ENCODE data around the gene IL1RAPL1. TPM values are rescaled to one million over a fixed set of nuclear protein-coding genes. Genes with fewer than 3 reads are reported as not detected.

IL1RAPL1 gene
- polyA plus RNA-seq, 2 of the 4 experiments (the other 2 are of a cell fraction) = not detected

DNA sequence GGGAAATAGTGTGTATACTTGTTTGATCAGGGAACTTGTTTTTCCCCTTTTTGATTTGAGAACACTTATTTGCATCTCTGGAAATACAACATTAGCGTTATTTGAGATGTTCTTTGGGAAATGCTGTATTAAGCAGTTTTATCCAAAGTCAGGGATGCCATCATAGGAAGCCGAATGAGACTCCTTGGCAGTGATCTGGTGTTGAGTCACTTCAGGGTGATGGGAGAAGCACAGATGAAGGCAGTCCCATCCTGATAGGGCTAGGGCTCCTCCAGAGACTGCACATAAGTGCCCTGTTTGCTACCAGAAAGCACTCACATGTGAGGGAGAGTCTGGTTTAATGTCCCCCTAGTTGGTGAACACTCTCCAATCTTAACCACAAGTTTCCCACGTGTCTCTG is 62.3 kb downstream of the IL1RAPL1 start:
- WGBS (ENCODE audit: missing lambda C conversion rate) = 13% methylated on average over 2 of the region's 3 CpGs
- CTCF ChIA-PET = no interaction called here
- POLR2A ChIA-PET = no interaction called here
- TF ChIP-seq PBX3 (IDR thresholded peaks at IDR 0.05) = no peak
- no peak for TF ChIP-seq JUN (IDR thresholded peaks at IDR 0.05)
- TF ChIP-seq EHMT2 (IDR thresholded peaks at IDR 0.05; ENCODE audit: low read depth) = no peak
- TF ChIP-seq, protein P1, sequence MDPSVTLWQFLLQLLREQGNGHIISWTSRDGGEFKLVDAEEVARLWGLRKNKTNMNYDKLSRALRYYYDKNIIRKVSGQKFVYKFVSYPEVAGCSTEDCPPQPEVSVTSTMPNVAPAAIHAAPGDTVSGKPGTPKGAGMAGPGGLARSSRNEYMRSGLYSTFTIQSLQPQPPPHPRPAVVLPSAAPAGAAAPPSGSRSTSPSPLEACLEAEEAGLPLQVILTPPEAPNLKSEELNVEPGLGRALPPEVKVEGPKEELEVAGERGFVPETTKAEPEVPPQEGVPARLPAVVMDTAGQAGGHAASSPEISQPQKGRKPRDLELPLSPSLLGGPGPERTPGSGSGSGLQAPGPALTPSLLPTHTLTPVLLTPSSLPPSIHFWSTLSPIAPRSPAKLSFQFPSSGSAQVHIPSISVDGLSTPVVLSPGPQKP (IDR thresholded peaks at IDR 0.05; ENCODE audit: low read depth, low read length) = no peak
- TF ChIP-seq, protein P2, sequence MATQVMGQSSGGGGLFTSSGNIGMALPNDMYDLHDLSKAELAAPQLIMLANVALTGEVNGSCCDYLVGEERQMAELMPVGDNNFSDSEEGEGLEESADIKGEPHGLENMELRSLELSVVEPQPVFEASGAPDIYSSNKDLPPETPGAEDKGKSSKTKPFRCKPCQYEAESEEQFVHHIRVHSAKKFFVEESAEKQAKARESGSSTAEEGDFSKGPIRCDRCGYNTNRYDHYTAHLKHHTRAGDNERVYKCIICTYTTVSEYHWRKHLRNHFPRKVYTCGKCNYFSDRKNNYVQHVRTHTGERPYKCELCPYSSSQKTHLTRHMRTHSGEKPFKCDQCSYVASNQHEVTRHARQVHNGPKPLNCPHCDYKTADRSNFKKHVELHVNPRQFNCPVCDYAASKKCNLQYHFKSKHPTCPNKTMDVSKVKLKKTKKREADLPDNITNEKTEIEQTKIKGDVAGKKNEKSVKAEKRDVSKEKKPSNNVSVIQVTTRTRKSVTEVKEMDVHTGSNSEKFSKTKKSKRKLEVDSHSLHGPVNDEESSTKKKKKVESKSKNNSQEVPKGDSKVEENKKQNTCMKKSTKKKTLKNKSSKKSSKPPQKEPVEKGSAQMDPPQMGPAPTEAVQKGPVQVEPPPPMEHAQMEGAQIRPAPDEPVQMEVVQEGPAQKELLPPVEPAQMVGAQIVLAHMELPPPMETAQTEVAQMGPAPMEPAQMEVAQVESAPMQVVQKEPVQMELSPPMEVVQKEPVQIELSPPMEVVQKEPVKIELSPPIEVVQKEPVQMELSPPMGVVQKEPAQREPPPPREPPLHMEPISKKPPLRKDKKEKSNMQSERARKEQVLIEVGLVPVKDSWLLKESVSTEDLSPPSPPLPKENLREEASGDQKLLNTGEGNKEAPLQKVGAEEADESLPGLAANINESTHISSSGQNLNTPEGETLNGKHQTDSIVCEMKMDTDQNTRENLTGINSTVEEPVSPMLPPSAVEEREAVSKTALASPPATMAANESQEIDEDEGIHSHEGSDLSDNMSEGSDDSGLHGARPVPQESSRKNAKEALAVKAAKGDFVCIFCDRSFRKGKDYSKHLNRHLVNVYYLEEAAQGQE (IDR thresholded peaks at IDR 0.05) = no peak
- TF ChIP-seq FOXS1 (CRISPR knock-in tag; IDR thresholded peaks at IDR 0.05) = no peak
- TF ChIP-seq, protein P3, sequence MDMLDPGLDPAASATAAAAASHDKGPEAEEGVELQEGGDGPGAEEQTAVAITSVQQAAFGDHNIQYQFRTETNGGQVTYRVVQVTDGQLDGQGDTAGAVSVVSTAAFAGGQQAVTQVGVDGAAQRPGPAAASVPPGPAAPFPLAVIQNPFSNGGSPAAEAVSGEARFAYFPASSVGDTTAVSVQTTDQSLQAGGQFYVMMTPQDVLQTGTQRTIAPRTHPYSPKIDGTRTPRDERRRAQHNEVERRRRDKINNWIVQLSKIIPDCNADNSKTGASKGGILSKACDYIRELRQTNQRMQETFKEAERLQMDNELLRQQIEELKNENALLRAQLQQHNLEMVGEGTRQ (IDR thresholded peaks at IDR 0.05) = no peak
- TF ChIP-seq ZC3H11A (IDR thresholded peaks at IDR 0.05) = no peak
- no peak for TF ChIP-seq ESRRA (IDR thresholded peaks at IDR 0.05; ENCODE audit: borderline replicate concordance, low read length)
- no peak for TF ChIP-seq HOXB13 (CRISPR knock-in tag; IDR thresholded peaks at IDR 0.05; ENCODE audit: low read depth)
- TF ChIP-seq RARB (CRISPR knock-in tag; IDR thresholded peaks at IDR 0.05) = no peak
- TF ChIP-seq HOXB5 (CRISPR knock-in tag; IDR thresholded peaks at IDR 0.05) = no peak
- no peak for TF ChIP-seq CHD4 (IDR thresholded peaks at IDR 0.05; ENCODE audit: borderline replicate concordance)
- no peak for TF ChIP-seq TFCP2L1 (CRISPR knock-in tag; IDR thresholded peaks at IDR 0.05)
- no peak for TF ChIP-seq NPAS2 (CRISPR knock-in tag; IDR thresholded peaks at IDR 0.05; ENCODE audit: borderline replicate concordance)
- no peak for TF ChIP-seq MYC (IDR thresholded peaks at IDR 0.05; ENCODE audit: borderline replicate concordance, low read length)
- TF ChIP-seq EP300 (IDR thresholded peaks at IDR 0.05) = no peak
- TF ChIP-seq FOSB (CRISPR knock-in tag; IDR thresholded peaks at IDR 0.05) = no peak
- no peak for TF ChIP-seq PHF8 (IDR thresholded peaks at IDR 0.05; ENCODE audit: borderline replicate concordance, low read depth)
- TF ChIP-seq, protein P4, sequence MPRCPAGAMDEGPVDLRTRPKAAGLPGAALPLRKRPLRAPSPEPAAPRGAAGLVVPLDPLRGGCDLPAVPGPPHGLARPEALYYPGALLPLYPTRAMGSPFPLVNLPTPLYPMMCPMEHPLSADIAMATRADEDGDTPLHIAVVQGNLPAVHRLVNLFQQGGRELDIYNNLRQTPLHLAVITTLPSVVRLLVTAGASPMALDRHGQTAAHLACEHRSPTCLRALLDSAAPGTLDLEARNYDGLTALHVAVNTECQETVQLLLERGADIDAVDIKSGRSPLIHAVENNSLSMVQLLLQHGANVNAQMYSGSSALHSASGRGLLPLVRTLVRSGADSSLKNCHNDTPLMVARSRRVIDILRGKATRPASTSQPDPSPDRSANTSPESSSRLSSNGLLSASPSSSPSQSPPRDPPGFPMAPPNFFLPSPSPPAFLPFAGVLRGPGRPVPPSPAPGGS (IDR thresholded peaks at IDR 0.05) = no peak
- no peaks in the 10 kb centered on the region for H3K9me3 ChIP-seq
- H3K4me2 ChIP-seq = no peak overlapping the region
- FAIRE-seq (no peak), DNase-seq (ENCODE audit: low read depth in 1 of 2, low spot score in 1 of 2) (no peak), ATAC-seq (no peak)
- no peaks in the 10 kb centered on the region for H3K4me1 ChIP-seq
- no peak overlapping the region for H3K27ac ChIP-seq
- H3K4me3 ChIP-seq = no peak overlapping the region
